Neuron (in vitro differentiated cells): ENCODE data around the gene TPSG1.

Source experiments
- H2AFZ ChIP-seq: one replicate; pipeline ENCODE4 v1.6.1; 2013; ENCODE audit warnings: low read depth, mild to moderate bottlenecking, inconsistent platforms, low read length, moderate library complexity
- H3K27me3 ChIP-seq: one replicate; pipeline ENCODE4 v1.6.1; 2013; ENCODE audit warnings: low read length; ENCODE audit not compliant: insufficient read depth
- H3K36me3 ChIP-seq: one replicate; pipeline ENCODE4 v1.6.1; 2013; ENCODE audit warnings: low read length; ENCODE audit not compliant: insufficient read depth
- H3K4me1 ChIP-seq: one replicate; pipeline ENCODE4 v1.6.1; 2013; ENCODE audit warnings: low read length; ENCODE audit not compliant: insufficient read depth
- H3K4me3 ChIP-seq: 2 replicates; pipeline ENCODE4 v1.5.1; 2013; ENCODE audit warnings: mild to moderate bottlenecking, low read length, moderate library complexity
- H3K9me3 ChIP-seq: one replicate; pipeline ENCODE4 v1.6.1; 2013; ENCODE audit warnings: low read length

TPSG1 gene

GRCh38 chr16:1175566-1176279 is 49.3 kb downstream of the TPSG1 start:
- no peak overlapping the region for H3K4me3 ChIP-seq
- H3K36me3 ChIP-seq = no peaks in the 10 kb centered on the region
- peaks cover 1% of the 10 kb centered on the region for H3K4me1 ChIP-seq
- H2AFZ ChIP-seq = no peak overlapping the region
- H3K27me3 ChIP-seq = no peaks in the 10 kb centered on the region
- no peaks in the 10 kb centered on the region for H3K9me3 ChIP-seq

GRCh38 chr16:1174477-1175357 is 50.4 kb downstream of the TPSG1 start:
- H3K9me3 ChIP-seq = no peaks in the 10 kb centered on the region
- H3K4me1 ChIP-seq = peaks cover 8% of the 10 kb centered on the region
- H3K27me3 ChIP-seq = no peaks in the 10 kb centered on the region
- H3K36me3 ChIP-seq = no peaks in the 10 kb centered on the region
- no peak overlapping the region for H2AFZ ChIP-seq
- no peak overlapping the region for H3K4me3 ChIP-seq

- Histone ChIP-seq H3K27me3 (no peaks in the 10 kb centered on the region), H3K4me1 (peaks cover 12% of the 10 kb centered on the region), H3K36me3 (no peaks in the 10 kb centered on the region), H3K9me3 (no peaks in the 10 kb centered on the region), H3K4me3 (no peak overlapping the region), H2AFZ (no peak overlapping the region)
These were observed 51.1 kb downstream of the TPSG1 start for GRCh38 chr16:1173788-1174451.

- H3K36me3 ChIP-seq = no peaks in the 10 kb centered on the region
- no peaks in the 10 kb centered on the region for H3K9me3 ChIP-seq
- no peak overlapping the region for H3K4me3 ChIP-seq
- H3K27me3 ChIP-seq = no peaks in the 10 kb centered on the region
- H2AFZ ChIP-seq = no peak overlapping the region
- H3K4me1 ChIP-seq = peaks cover 15% of the 10 kb centered on the region
These were observed 52.4 kb downstream of the TPSG1 start for GRCh38 chr16:1172651-1173050.

GRCh38 chr16:1171854-1172428 is 53.1 kb downstream of the TPSG1 start:
- H3K9me3 ChIP-seq = peaks cover under 1% of the 10 kb centered on the region
- H3K4me1 ChIP-seq = peaks cover 20% of the 10 kb centered on the region
- no peaks in the 10 kb centered on the region for H3K27me3 ChIP-seq
- H3K4me3 ChIP-seq = no peak overlapping the region
- H3K36me3 ChIP-seq = no peaks in the 10 kb centered on the region
- no peak overlapping the region for H2AFZ ChIP-seq
